AG09319 (cell line): ENCODE measurements around the gene ACAN.

Experiments used
- DNase-seq: peaks from one replicate; pipeline ENCODE4 v3.0.0-alpha.2; 2010; ENCODE audit warnings: low read depth; ENCODE audit errors: extremely low read depth
- TF ChIP-seq, protein P1 (sequence below): IDR thresholded peaks from 2 replicates; pipeline ENCODE4 v1.5.1; 2011; ENCODE audit warnings: low read depth, mild to moderate bottlenecking, inconsistent platforms, low read length, moderate library complexity

The ACAN gene

DNA sequence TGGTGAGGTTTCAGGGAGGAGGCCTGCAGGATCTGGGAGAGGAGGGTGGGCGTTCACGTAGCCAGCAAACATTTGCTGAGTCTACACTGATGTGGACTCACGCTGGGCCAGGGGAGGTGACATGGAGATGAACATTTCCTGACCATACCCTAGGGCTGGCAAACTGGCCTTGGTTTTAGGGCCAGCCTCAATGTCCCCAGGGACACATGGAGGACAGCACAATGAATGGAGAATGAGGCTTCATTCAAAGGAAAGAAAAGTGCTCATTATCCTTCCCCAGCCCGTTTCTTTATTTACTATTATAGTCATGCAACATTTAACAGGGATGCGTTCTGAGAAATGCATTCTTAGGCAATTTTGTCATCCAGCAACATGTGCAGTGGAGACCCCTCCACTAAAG, 26.8 kb downstream of the ACAN start:
- TF ChIP-seq, protein P1, sequence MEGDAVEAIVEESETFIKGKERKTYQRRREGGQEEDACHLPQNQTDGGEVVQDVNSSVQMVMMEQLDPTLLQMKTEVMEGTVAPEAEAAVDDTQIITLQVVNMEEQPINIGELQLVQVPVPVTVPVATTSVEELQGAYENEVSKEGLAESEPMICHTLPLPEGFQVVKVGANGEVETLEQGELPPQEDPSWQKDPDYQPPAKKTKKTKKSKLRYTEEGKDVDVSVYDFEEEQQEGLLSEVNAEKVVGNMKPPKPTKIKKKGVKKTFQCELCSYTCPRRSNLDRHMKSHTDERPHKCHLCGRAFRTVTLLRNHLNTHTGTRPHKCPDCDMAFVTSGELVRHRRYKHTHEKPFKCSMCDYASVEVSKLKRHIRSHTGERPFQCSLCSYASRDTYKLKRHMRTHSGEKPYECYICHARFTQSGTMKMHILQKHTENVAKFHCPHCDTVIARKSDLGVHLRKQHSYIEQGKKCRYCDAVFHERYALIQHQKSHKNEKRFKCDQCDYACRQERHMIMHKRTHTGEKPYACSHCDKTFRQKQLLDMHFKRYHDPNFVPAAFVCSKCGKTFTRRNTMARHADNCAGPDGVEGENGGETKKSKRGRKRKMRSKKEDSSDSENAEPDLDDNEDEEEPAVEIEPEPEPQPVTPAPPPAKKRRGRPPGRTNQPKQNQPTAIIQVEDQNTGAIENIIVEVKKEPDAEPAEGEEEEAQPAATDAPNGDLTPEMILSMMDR, result no peak
- no peak for DNase-seq

DNA sequence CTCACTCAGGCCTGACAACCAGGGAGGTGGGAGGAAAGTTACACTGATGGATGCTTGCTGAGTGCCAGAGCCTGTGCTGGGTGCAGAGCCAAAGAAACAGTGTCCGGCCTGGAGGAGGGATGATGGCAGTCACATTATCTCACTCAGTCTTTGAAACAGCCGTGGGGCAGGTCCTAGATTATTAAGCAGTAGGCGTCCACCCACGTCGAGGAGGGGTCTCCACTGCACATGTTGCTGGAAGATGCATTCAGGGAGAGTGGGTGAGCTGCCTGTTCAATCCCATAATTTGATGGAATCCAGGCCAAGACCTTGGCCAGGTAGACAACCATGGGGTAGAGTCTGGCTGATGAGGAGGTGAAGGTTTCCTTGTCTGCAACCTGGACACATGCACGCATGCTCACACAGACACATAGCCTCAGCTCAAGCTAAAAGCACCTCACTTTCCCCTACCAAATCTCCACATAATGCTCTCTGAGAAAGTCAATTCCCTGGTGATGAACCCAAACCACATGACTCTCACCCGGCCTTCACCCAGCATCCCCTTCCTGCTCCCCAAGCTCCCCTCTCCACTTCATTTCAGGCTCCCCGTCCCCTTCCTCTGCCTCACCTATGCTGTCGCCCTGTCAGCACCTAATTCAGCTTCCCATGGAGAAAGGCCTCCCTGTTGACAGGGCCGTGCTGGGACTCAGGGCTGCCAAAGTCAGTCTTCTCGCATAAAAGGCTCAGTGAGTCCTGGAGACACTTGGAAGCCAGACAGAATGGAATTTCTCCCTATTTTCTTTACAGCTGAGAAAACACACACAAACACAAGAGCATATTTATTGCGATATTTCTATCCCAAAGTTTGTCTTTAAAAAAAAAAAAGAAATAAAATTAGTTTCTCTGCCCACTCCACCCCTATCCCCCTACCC, 29.8 kb downstream of the ACAN start:
- TF ChIP-seq, protein P1, result no peak
- no peak for DNase-seq

DNA sequence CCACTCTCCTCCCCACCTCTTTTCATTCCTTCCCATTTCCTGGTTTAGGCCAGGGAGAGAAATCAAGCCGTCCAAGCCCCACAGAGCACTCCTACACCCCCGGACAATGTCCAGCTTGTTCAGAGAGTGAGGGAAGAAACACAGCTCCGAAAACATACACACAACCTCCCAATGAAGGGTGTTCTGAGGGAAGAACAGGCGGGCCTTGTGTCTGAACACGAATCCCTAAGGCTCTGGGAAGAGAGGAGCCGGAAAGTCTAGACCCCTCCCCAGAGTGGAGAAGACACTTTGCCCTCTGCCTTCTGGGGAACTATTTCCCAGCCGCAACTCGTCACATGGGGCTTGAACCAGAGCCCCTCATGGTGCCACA, 30.5 kb downstream of the ACAN start:
- no peak for DNase-seq
- TF ChIP-seq, protein P1, result no peak

DNA sequence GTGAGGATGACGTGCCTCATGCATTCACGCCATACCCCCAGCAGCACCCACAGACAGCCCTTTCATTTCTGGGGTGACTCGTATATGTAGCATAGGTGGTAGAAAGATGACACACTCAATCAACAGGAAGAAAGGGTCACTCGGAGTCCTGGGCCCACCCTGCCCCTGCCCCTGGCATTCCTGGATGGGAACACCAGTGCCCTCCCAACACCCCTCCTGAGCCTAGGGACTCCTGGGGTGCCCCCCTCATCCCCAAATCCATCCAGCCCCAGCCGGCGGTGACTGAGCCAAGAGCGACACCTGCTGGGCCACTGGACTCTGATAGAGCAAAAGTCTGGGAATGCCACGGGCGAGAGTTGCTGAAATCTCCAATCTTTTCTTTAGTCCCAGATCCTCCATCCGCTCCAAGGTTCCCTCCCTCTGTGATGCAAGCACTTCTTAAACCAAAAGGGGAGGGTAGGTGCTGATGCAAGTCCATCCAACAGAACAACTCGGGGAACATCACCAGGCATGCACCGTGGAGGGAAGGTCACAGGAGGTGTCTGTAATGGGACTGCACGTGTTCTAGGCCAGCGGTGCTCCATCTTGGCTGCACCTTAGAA, 31.1 kb downstream of the ACAN start:
- DNase-seq, result peak; percentile 14
- TF ChIP-seq, protein P1, result peak; percentile 78

DNA sequence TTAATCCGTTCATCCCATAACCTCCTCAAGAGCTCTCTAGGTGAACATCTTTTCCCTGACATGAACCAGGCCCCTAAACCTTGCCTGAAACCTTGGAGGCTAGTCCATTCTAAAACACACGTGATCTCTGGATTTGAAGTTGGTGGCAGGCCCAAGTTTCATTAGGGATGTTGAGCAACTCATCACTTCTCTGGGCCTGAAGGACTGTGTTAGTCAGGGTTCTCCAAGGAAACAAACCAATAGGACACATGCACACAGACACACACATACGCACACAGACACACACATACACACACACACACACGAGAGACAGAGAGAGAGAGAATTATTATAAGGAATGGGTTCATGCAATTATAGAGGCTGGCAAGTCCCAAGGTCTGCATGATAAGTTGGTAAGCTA, 31.9 kb downstream of the ACAN start:
- no peak for DNase-seq
- TF ChIP-seq, protein P1, result no peak

DNA sequence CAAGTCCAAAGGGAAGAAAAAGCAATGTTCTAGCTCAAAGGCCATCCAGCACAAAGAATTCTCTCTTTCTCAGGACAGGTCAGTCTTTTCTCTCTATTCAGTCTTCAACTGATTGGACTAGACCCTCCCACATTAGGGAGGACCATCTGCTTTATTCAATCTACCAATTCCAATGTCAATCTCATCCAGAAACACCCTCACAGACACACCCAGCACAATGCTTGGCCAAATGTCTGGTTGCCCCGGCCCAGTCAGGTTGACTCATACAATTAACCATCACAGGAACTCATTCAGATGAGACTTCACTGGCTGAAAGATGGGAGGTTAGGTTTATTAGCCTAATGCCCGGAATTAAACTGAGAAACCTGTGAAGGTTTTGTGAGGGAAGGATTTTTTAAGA, 32.4 kb downstream of the ACAN start:
- DNase-seq, result no peak
- TF ChIP-seq, protein P1, result no peak

DNA sequence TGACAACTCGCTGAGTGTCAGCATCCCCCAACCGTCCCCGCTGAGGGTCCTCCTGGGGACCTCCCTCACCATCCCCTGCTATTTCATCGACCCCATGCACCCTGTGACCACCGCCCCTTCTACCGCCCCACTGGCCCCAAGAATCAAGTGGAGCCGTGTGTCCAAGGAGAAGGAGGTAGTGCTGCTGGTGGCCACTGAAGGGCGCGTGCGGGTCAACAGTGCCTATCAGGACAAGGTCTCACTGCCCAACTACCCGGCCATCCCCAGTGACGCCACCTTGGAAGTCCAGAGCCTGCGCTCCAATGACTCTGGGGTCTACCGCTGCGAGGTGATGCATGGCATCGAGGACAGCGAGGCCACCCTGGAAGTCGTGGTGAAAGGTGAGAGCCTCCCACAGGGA, 35.4 kb downstream of the ACAN start:
- no peak for DNase-seq
- TF ChIP-seq, protein P1, result no peak
